HCT116 (cell line): ENCODE measurements around the gene ADGRB2. TPM values are rescaled to one million over a fixed set of nuclear protein-coding genes. Genes with fewer than 3 reads are reported as not detected.

ENCODE experiments used
- ATAC-seq: fragments of 200-7000 bp; cut with Tn5 transposase; 2 replicates; pipeline ENCODE4 v1.9.1; 2020; ENCODE audit warnings: mild to moderate bottlenecking, moderate library complexity
- BruUV-seq: library from RNA; stranded (reverse); fragments of 400-500 nt; replicated peaks from 2 replicates; lab custom pipeline; 2021; lab: Mats Ljungman, UMichigan
- CTCF ChIA-PET: fragments of 300-600 bp; sonication (Branson Sonifier 250); formaldehyde crosslinking; loops from one replicate; lab custom pipeline; 2021; ENCODE audit warnings: antibody characterized with exemption; lab: Charles Lee
- POLR2A ChIA-PET: fragments of 300-600, 350-600 bp; sonication (Branson Sonifier 250); formaldehyde crosslinking; loops from one replicate; lab custom pipeline; 2021; ENCODE audit warnings: antibody characterized with exemption; lab: Charles Lee
- RAD21 ChIA-PET, 2 experiments: fragments of 300-600 bp; sonication (Branson Sonifier 250); formaldehyde crosslinking; loops; one replicate each; lab custom pipeline; 2023; ENCODE audit warnings: low total read pairs in 2 of 2; ENCODE audit not compliant: uncharacterized antibody in 2 of 2, unreplicated experiment in 2 of 2, low non-redundant PET in 1 of 2; lab: Charles Lee
- DNase-seq: peaks from one replicate; pipeline ENCODE4 v3.0.0-alpha.2; 2010; ENCODE audit warnings: low read depth, low spot score
- H2AFZ ChIP-seq: fragments of 200-600 bp; shearing (Covaris generic), sonication (generic); 2 replicates; pipeline ENCODE4 v1.6.1; 2017; ENCODE audit warnings: low read depth, mixed run types, mixed read lengths, antibody characterized with exemption, low read length; ENCODE audit not compliant: poor library complexity, severe bottlenecking
- H3K27ac ChIP-seq: 2 replicates; pipeline ENCODE4 v1.5.1; 2012; ENCODE audit warnings: low read depth, low read length
- H3K27me3 ChIP-seq: fragments of 200-600 bp; sonication (generic); 2 replicates; pipeline ENCODE4 v1.6.1; 2016; ENCODE audit warnings: mixed run types, low read length, mixed read lengths; ENCODE audit not compliant: insufficient read depth
- H3K36me3 ChIP-seq, 2 experiments: fragments of 200-500 bp in 1 of 2; fragments of 200-600 bp in 1 of 2; sonication (Bioruptor generic) in 1 of 2; sonication (generic) in 1 of 2; 2 replicates each; pipeline versions ENCODE4 v1.5.1 to v1.6.1; 2014 to 2016; ENCODE audit warnings: low read length in 2 of 2, inconsistent platforms in 1 of 2, mixed read lengths in 1 of 2, mixed run types in 1 of 2; ENCODE audit not compliant: insufficient read depth in 2 of 2, control insufficient read depth in 1 of 2
- H3K4me1 ChIP-seq, 2 experiments: fragments of 200-600 bp in 1 of 2; sonication (generic) in 1 of 2; 2 replicates each; pipeline versions ENCODE4 v1.5.1 to v1.6.1; 2012 to 2017; ENCODE audit warnings: low read length in 2 of 2, inconsistent platforms in 1 of 2, mild to moderate bottlenecking in 1 of 2, mixed read lengths in 1 of 2, mixed run types in 1 of 2, moderate library complexity in 1 of 2; ENCODE audit not compliant: insufficient read depth in 2 of 2, control insufficient read depth in 1 of 2
- H3K4me2 ChIP-seq: fragments of 200-600 bp; sonication (generic); 2 replicates; pipeline ENCODE4 v1.6.1; 2017; ENCODE audit warnings: mixed run types, low read length, mixed read lengths
- H3K4me3 ChIP-seq, 2 experiments: fragments of 200-600 bp in 1 of 2; sonication (generic) in 1 of 2; replicated peaks in 1 of 2; 2 replicates each; pipeline ENCODE4 v1.5.1; 2011 to 2016; ENCODE audit warnings: low read length in 2 of 2, control low read depth in 1 of 2, low read depth in 1 of 2, mild to moderate bottlenecking in 1 of 2, mixed read lengths in 1 of 2, mixed run types in 1 of 2
- H3K79me2 ChIP-seq: fragments of 200-600 bp; sonication (generic); 2 replicates; pipeline ENCODE4 v1.6.1; 2017; ENCODE audit warnings: mild to moderate bottlenecking, mixed run types, low read length, moderate library complexity, mixed read lengths; ENCODE audit not compliant: insufficient read depth
- H3K9ac ChIP-seq: fragments of 200-600 bp; sonication (generic); 2 replicates; pipeline ENCODE4 v1.6.1; 2016; ENCODE audit warnings: low read length, mixed read lengths
- H3K9me2 ChIP-seq: fragments of 200-600 bp; sonication (generic), shearing (Covaris generic); 2 replicates; pipeline ENCODE4 v1.6.1; 2017; ENCODE audit warnings: mixed run types, mild to moderate bottlenecking, moderate library complexity; ENCODE audit not compliant: insufficient read depth
- H3K9me3 ChIP-seq, 2 experiments: fragments of 200-500 bp in 1 of 2; fragments of 200-600 bp in 1 of 2; sonication (Bioruptor generic) in 1 of 2; sonication (generic) in 1 of 2; 2 replicates each; pipeline ENCODE4 v1.6.1; 2014 to 2017; ENCODE audit warnings: low read length in 2 of 2, mixed read lengths in 2 of 2, inconsistent platforms in 1 of 2, low read depth in 1 of 2, mild to moderate bottlenecking in 1 of 2, mixed run types in 1 of 2, moderate library complexity in 1 of 2; ENCODE audit not compliant: control insufficient read depth in 1 of 2, insufficient read depth in 1 of 2
- H4K20me1 ChIP-seq: fragments of 200-600 bp; sonication (generic), shearing (Covaris generic); 2 replicates; pipeline ENCODE4 v1.6.1; 2017; ENCODE audit warnings: mixed run types, mild to moderate bottlenecking, moderate library complexity; ENCODE audit not compliant: insufficient read depth
- ATF3 ChIP-seq: IDR thresholded peaks from 2 replicates; pipeline ENCODE4 v1.6.1; 2012
- CBX3 ChIP-seq: IDR thresholded peaks from 2 replicates; pipeline ENCODE4 v1.6.1; 2012; ENCODE audit warnings: low read depth
- CTCF ChIP-seq, 3 experiments: fragments of 200-600 bp in 1 of 3; sonication (generic) in 1 of 3; IDR thresholded peaks in 2 of 3; conservative IDR thresholded peaks in 1 of 3; 2 replicates each; pipeline ENCODE4 v1.5.1; 2012 to 2017; ENCODE audit warnings: low read depth in 2 of 3, low read length in 2 of 3, antibody characterized with exemption in 1 of 3, borderline replicate concordance in 1 of 3, control low read depth in 1 of 3, mild to moderate bottlenecking in 1 of 3, mixed read lengths in 1 of 3, mixed run types in 1 of 3, moderate library complexity in 1 of 3; ENCODE audit not compliant: insufficient read depth in 1 of 3
- EZH2 ChIP-seq: fragments of 200-600 bp; sonication (generic); IDR thresholded peaks from 2 replicates; pipeline ENCODE4 v1.6.1; 2017; ENCODE audit warnings: antibody characterized with exemption, mixed run types
- EZH2phosphoT487 ChIP-seq: fragments of 200-600 bp; IDR thresholded peaks from 2 replicates; pipeline ENCODE4 v1.6.1; 2018; ENCODE audit warnings: antibody characterized with exemption, borderline replicate concordance
- JUND ChIP-seq: IDR thresholded peaks from 2 replicates; pipeline ENCODE4 v1.6.1; 2012
- MAX ChIP-seq: IDR thresholded peaks from 2 replicates; pipeline ENCODE4 v1.6.1; 2012
- POLR2AphosphoS5 ChIP-seq: IDR thresholded peaks from 2 replicates; pipeline ENCODE4 v1.6.1; 2011; ENCODE audit warnings: mild to moderate bottlenecking, low read depth, low read length, moderate library complexity
- RAD21 ChIP-seq: IDR thresholded peaks from 2 replicates; pipeline ENCODE4 v1.6.1; 2012; ENCODE audit warnings: low read depth, mild to moderate bottlenecking
- SIN3A ChIP-seq: IDR thresholded peaks from 2 replicates; pipeline ENCODE4 v1.6.1; 2012; ENCODE audit warnings: low read depth
- SP1 ChIP-seq: IDR thresholded peaks from 2 replicates; pipeline ENCODE4 v1.6.1; 2012; ENCODE audit warnings: low read depth
- TCF7L2 ChIP-seq: IDR thresholded peaks from 2 replicates; pipeline ENCODE4 v1.7.0; 2011; ENCODE audit warnings: borderline replicate concordance, inconsistent platforms; ENCODE audit not compliant: insufficient read depth, insufficient read length; ENCODE audit errors: extremely low read depth
- YY1 ChIP-seq: IDR thresholded peaks from 2 replicates; pipeline ENCODE4 v1.6.1; 2011; ENCODE audit warnings: low read length, low read depth, moderate library complexity, mild to moderate bottlenecking; ENCODE audit not compliant: insufficient replicate concordance; ENCODE audit errors: extremely low read depth
- ZFX ChIP-seq: fragments of 450-650 bp; IDR thresholded peaks from 2 replicates; pipeline ENCODE4 v1.6.1; 2017
- ZNF274 ChIP-seq: fragments of 200-500 bp; sonication (Bioruptor generic); IDR thresholded peaks from 2 replicates; pipeline ENCODE4 v1.6.1; 2014; ENCODE audit warnings: mild to moderate bottlenecking, low read depth, low read length, inconsistent platforms
- intact Hi-C: fragments of 100-400 bp; cut with micrococcal nuclease; formaldehyde crosslinking; loops from 2 replicates; pipeline ENCODE4 v1.10.0; 2022
- total RNA-seq: library from RNA; stranded (reverse); gene quantifications from one replicate; pipeline ENCODE4 v1.2.1, GENCODE V29; 2021; ENCODE audit not compliant: unreplicated experiment

ADGRB2 gene
- total RNA-seq, 1 experiment from 2014 or later: 10.1 TPM

GRCh38 chr1:31749785-31750735, 14.1 kb downstream of the ADGRB2 start:
- DNase-seq: no peak
- H3K9ac ChIP-seq: no peak overlapping the region
- H2AFZ ChIP-seq: no peak overlapping the region
- no peaks in the 10 kb centered on the region for H3K9me2 ChIP-seq
- intact Hi-C loops: no loop called here
- H4K20me1 ChIP-seq: no peaks in the 10 kb centered on the region
- H3K27ac ChIP-seq: no peak overlapping the region
- H3K4me1 ChIP-seq: peaks cover 14 to 20% of the 10 kb centered on the region in 2 experiments
- no peaks in the 10 kb centered on the region for H3K79me2 ChIP-seq
- ChIA-PET POLR2A (no interaction called here), RAD21 (interaction anchor here in 1 of 2 experiments (0.6 kb wide), 1 partner anchor 39 kb away, joined by 11 read pairs; no protein-coding TSS in a partner anchor), CTCF (interaction anchor here (1.4 kb wide), 1 partner anchor 84 kb away, joined by 3 read pairs; no protein-coding TSS in a partner anchor)
- H3K27me3 ChIP-seq: no peaks in the 10 kb centered on the region
- no peak overlapping the region for H3K4me3 ChIP-seq
- ATAC-seq: no peak
- no peaks in the 10 kb centered on the region for H3K36me3 ChIP-seq
- H3K9me3 ChIP-seq: no peaks in the 10 kb centered on the region
- no TSS peak for BruUV-seq
- TF ChIP-seq RAD21 (no peak), ZNF274 (no peak), EZH2phosphoT487 (no peak)
- TF ChIP-seq, all 23 proteins: peak for 0
- H3K4me2 ChIP-seq: no peak overlapping the region

GRCh38 chr1:31748365-31748764, 15.8 kb downstream of the ADGRB2 start:
- ChIA-PET CTCF (interaction anchor here (1.0 kb wide), 1 partner anchor 15 kb away, joined by 4 read pairs; no protein-coding TSS in a partner anchor), RAD21 (no interaction called here), POLR2A (no interaction called here)
- TF ChIP-seq CTCF (IDR thresholded peaks at IDR 0.05 in 2 of 3, conservative IDR thresholded peaks at IDR 0.05 in 1 of 3; ENCODE audit: borderline replicate concordance in 1 of 3, insufficient read depth in 1 of 3, low read depth in 2 of 3, low read length in 2 of 3): no peak
- no peak for TF ChIP-seq SP1
- no peak for TF ChIP-seq ATF3
- TF ChIP-seq JUND: no peak
- TF ChIP-seq POLR2AphosphoS5: no peak
- TF ChIP-seq TCF7L2: no peak
- no peak for TF ChIP-seq ZNF274
- no peak for TF ChIP-seq YY1
- TF ChIP-seq ZFX: no peak
- no peak for TF ChIP-seq SIN3A
- no peak for TF ChIP-seq CBX3
- TF ChIP-seq MAX: no peak
- TF ChIP-seq EZH2: no peak

More at GRCh38 chr1:31748365-31748764, 15.8 kb downstream of the ADGRB2 start:
- Histone ChIP-seq H3K9ac (no peak overlapping the region), H4K20me1 (no peaks in the 10 kb centered on the region), H3K27ac (no peak overlapping the region), H2AFZ (no peak overlapping the region), H3K36me3 (no peaks in the 10 kb centered on the region), H3K9me3 (no peaks in the 10 kb centered on the region), H3K4me3 (no peak overlapping the region), H3K79me2 (no peaks in the 10 kb centered on the region), H3K9me2 (no peaks in the 10 kb centered on the region), H3K4me1 (peaks cover 7 to 14% of the 10 kb centered on the region in 2 experiments), H3K4me2 (no peak overlapping the region), H3K27me3 (no peaks in the 10 kb centered on the region)
- no TSS peak for BruUV-seq
- no peak for DNase-seq
- ATAC-seq: no peak
- intact Hi-C loops: no loop called here
